Stomach (tissue), 9 donors: ENCODE data around the gene DISP3. TPM values are rescaled to one million over a fixed set of nuclear protein-coding genes. Genes with fewer than 3 reads are reported as not detected.

Source experiments
- DNase-seq, 2 donors: peaks; one replicate each; pipeline versions ENCODE4 v3.0.0 to v3.0.0-alpha.2; 2013 to 2019
- H3K27ac ChIP-seq, 5 donors: fragments of 200-600 bp in 4 of 5; sonication (generic) in 4 of 5; one replicate each; pipeline ENCODE4 v1.5.1; 2013 to 2019; ENCODE audit warnings: mild to moderate bottlenecking in 1 of 5, moderate library complexity in 1 of 5
- H3K27me3 ChIP-seq, 3 donors: fragments of 200-600 bp; sonication (generic); one replicate each; pipeline ENCODE4 v1.5.1; 2017 to 2019; ENCODE audit warnings: mixed run types in 1 of 3
- H3K36me3 ChIP-seq, 4 donors: fragments of 200-600 bp; sonication (generic); 1 replicate in 3 of 4; 2 replicates in 1 of 4; pipeline ENCODE4 v1.5.1; 2016 to 2019
- H3K4me1 ChIP-seq, 4 donors: fragments of 200-600 bp; sonication (generic); one replicate each; pipeline ENCODE4 v1.5.1; 2016 to 2019
- H3K4me3 ChIP-seq, 4 donors: fragments of 200-600 bp; sonication (generic) in 3 of 4; one replicate each; pipeline ENCODE4 v1.5.1; 2016 to 2019; ENCODE audit warnings: mild to moderate bottlenecking in 1 of 4
- H3K9me3 ChIP-seq, 4 donors: fragments of 200-600 bp; sonication (generic); one replicate each; pipeline ENCODE4 v1.5.1; 2016 to 2019
- CTCF ChIP-seq, 7 experiments: fragments of 450-650 bp in 4 of 7; fragments of 200-600 bp in 3 of 7; sonication (generic) in 3 of 7; IDR thresholded peaks; one replicate each; pipeline ENCODE4 v1.5.1; 2016 to 2019; ENCODE audit warnings: antibody characterized with exemption in 7 of 7, control low read depth in 2 of 7, mild to moderate bottlenecking in 1 of 7
- EP300 ChIP-seq: sonication (generic); formaldehyde crosslinking; IDR thresholded peaks from one replicate; pipeline ENCODE4 v1.6.1; 2017; ENCODE audit warnings: antibody characterized with exemption
- POLR2A ChIP-seq, 4 donors: fragments of 450-650 bp; IDR thresholded peaks; one replicate each; pipeline ENCODE4 v1.6.1; 2016; ENCODE audit warnings: antibody characterized with exemption in 4 of 4, control low read depth in 2 of 4, mild to moderate bottlenecking in 1 of 4, moderate library complexity in 1 of 4
- POLR2AphosphoS5 ChIP-seq, 3 donors: sonication (generic); formaldehyde crosslinking; IDR thresholded peaks; one replicate each; pipeline ENCODE4 v1.6.1; 2016; ENCODE audit warnings: antibody characterized with exemption in 3 of 3
- WGBS, 5 donors: extraction: QIAGEN DNeasy Blood & Tissue Kit in 3 of 5; methylation state at CpG; one replicate each; pipeline versions ENCODE4 v1.1.5 to v1.1.7; 2013 to 2018; 5-methylcytosine and 5-hydroxymethylcytosine counted together
- intact Hi-C: fragments of 100-400 bp; cut with DNase I; formaldehyde crosslinking; loops from one replicate; pipeline ENCODE4 v1.15.1; 2023; ENCODE audit warnings: low total_unique reads
- polyA plus RNA-seq, 3 donors: library from polyadenylated mRNA; stranded (reverse); fragments of 200-250 nt; gene quantifications; one replicate each; pipeline ENCODE4 v1.2.3, GENCODE V29; 2013
- total RNA-seq, 5 donors: library from RNA; depleted of rRNA; stranded (reverse); fragments of >200 nt; gene quantifications; one replicate each; pipeline versions ENCODE4 v1.1.0 to v1.2.3, GENCODE V29; 2014 to 2016
- donor health status: healthy with polysubstance abuse.
- donor health status: Bipolar disorder and iron deficiency.
- donor health status: healthy.

The DISP3 gene
- total and polyA plus RNA-seq, 8 donors: 0.08 to 0.45 TPM; not detected in 6

DNA sequence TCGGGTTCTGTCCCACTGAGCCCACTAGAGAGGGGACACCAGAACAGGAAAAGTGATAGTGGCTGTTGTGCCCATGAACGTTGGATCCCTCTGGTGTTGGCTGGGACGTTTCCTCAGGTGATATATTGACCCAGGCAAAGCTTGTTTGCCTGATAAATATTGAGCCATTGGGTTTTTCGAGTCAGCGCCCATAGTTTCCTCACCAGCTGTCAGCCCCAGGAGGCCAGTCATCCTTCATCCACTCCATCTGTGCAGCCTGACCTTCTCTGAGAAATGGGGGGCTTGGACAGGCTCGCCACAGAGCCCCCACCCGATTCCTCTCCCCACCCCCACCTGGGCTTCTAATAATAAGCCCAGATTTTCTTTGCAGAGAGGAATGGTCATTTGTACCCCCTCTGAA, 13.3 kb downstream of the DISP3 start:
- no peaks in the 10 kb centered on the region for H3K36me3 ChIP-seq
- H3K9me3 ChIP-seq: peaks cover 0 to 10% (median 3%) of the 10 kb centered on the region in 4 donors
- H3K27me3 ChIP-seq: peaks cover 0 to 69% (median 9%) of the 10 kb centered on the region in 3 donors
- H3K27ac ChIP-seq: no peak overlapping the region
- intact Hi-C loops: no loop called here
- WGBS, 5 donors: 33 to 55% (median 40%) methylated on average over 7 of the region's 7 CpGs
- DNase-seq: no peak
- no peak overlapping the region for H3K4me3 ChIP-seq
- H3K4me1 ChIP-seq: no peaks in the 10 kb centered on the region
- no peak for TF ChIP-seq EP300
- TF ChIP-seq POLR2AphosphoS5 (IDR thresholded peaks at IDR 0.05): no peak

DNA sequence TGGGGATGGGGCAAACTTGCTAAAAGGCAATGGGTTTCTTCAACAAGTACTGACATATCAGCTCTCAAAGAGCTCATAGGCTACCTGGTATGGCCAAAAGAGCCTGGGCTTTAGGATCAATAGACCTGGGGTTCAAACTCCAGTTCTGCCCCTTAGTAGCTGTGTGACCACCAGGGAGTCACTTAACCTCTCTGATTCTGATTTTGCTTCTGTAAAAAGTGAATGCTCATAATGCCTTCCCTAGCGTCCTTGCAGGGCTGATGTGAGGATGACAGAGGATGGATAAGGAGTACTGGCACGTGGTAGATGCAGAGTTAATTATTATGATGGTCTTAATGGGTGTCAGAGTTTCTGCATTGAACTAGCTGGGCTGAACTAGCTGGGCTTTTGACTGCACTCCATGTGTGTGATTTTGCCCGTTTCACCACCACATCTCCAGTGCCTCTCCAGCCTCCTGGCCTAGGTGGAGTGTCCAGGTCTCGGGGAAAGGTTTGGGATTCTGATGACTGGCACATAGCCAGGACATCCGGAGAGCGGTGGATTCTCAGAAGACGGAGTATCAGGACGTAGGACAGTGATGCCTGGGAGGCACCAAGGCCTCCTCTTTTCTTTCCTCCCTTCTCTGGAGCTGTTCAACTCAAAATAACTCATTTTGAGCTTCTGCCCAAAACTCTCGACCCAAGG, 15.2 kb downstream of the DISP3 start:
- Histone ChIP-seq H3K27ac (no peak overlapping the region), H3K4me3 (no peak overlapping the region), H3K4me1 (no peaks in the 10 kb centered on the region), H3K27me3 (peaks cover 0 to 69% (median 11%) of the 10 kb centered on the region in 3 donors), H3K9me3 (peaks cover 0 to 10% (median 3%) of the 10 kb centered on the region in 4 donors), H3K36me3 (no peaks in the 10 kb centered on the region)
- 70 to 85% (median 80%) methylated on average over 9 of the region's 9 CpGs for WGBS, 5 donors
- no peak for DNase-seq
- TF ChIP-seq POLR2AphosphoS5 (IDR thresholded peaks at IDR 0.05): no peak
- intact Hi-C loops: no loop called here

- H3K36me3 ChIP-seq: no peaks in the 10 kb centered on the region
- H3K9me3 ChIP-seq: peaks cover 0 to 10% (median 3%) of the 10 kb centered on the region in 4 donors
- H3K4me3 ChIP-seq: no peak overlapping the region
- intact Hi-C loops: no loop called here
- TF ChIP-seq CTCF (IDR thresholded peaks at IDR 0.05): no peak
- TF ChIP-seq POLR2AphosphoS5 (IDR thresholded peaks at IDR 0.05): no peak
- peaks cover 0 to 69% (median 7%) of the 10 kb centered on the region in 3 donors for H3K27me3 ChIP-seq
- no peaks in the 10 kb centered on the region for H3K4me1 ChIP-seq
- WGBS, 5 donors: 81 to 91% (median 85%) methylated on average over 3 of the region's 3 CpGs
- no peak overlapping the region for H3K27ac ChIP-seq
- no peak for DNase-seq
Observed at GRCh38 chr1:11494771-11495170, 15.8 kb downstream of the DISP3 start.

GRCh38 chr1:11495579-11495978, 16.6 kb downstream of the DISP3 start:
- H3K27me3 ChIP-seq: peaks cover 0 to 69% (median 9%) of the 10 kb centered on the region in 3 donors
- no peaks in the 10 kb centered on the region for H3K4me1 ChIP-seq
- no peak overlapping the region for H3K27ac ChIP-seq
- H3K9me3 ChIP-seq: peaks cover 0 to 10% (median 3%) of the 10 kb centered on the region in 4 donors
- no peak for DNase-seq
- no peaks in the 10 kb centered on the region for H3K36me3 ChIP-seq
- 51 to 68% (median 62%) methylated on average over 3 of the region's 3 CpGs for WGBS, 5 donors
- H3K4me3 ChIP-seq: no peak overlapping the region
- TF ChIP-seq POLR2A (IDR thresholded peaks at IDR 0.05) (no peak), EP300 (no peak), CTCF (IDR thresholded peaks at IDR 0.05) (no peak), POLR2AphosphoS5 (IDR thresholded peaks at IDR 0.05) (no peak)
- intact Hi-C loops: no loop called here

GRCh38 chr1:11496551-11497080, 17.7 kb downstream of the DISP3 start:
- TF ChIP-seq POLR2A (IDR thresholded peaks at IDR 0.05): no peak
- TF ChIP-seq POLR2AphosphoS5 (IDR thresholded peaks at IDR 0.05): no peak
- TF ChIP-seq EP300: no peak
- TF ChIP-seq CTCF (IDR thresholded peaks at IDR 0.05): no peak
- Histone ChIP-seq H3K36me3 (no peaks in the 10 kb centered on the region), H3K27ac (no peak overlapping the region), H3K4me1 (peaks cover 0 to 5% (median 0%) of the 10 kb centered on the region in 4 donors), H3K27me3 (peaks cover 0 to 69% (median 18%) of the 10 kb centered on the region in 3 donors), H3K4me3 (no peak overlapping the region), H3K9me3 (peaks cover 0 to 17% (median 9%) of the 10 kb centered on the region in 4 donors)
- no peak for DNase-seq
- 59 to 71% (median 67%) methylated on average over 6 to 8 of the region's 8 CpGs for WGBS, 5 donors
- intact Hi-C loops: no loop called here
